Esophagus squamous epithelium (tissue), 4 donors: ENCODE results near the gene MFSD12.

Experiments
- CTCF ChIP-seq, 6 experiments: fragments of 450-650 bp in 4 of 6; fragments of 200-600 bp in 2 of 6; sonication (generic) in 2 of 6; IDR thresholded peaks; one replicate each; pipeline ENCODE4 v1.5.1; 2016 to 2019; ENCODE audit warnings: antibody characterized with exemption in 6 of 6, mild to moderate bottlenecking in 4 of 6, moderate library complexity in 4 of 6
- POLR2A ChIP-seq, 4 donors: fragments of 450-650 bp; IDR thresholded peaks; one replicate each; pipeline ENCODE4 v1.6.1; 2017; ENCODE audit warnings: antibody characterized with exemption in 4 of 4, mild to moderate bottlenecking in 4 of 4, moderate library complexity in 3 of 4

DNA sequence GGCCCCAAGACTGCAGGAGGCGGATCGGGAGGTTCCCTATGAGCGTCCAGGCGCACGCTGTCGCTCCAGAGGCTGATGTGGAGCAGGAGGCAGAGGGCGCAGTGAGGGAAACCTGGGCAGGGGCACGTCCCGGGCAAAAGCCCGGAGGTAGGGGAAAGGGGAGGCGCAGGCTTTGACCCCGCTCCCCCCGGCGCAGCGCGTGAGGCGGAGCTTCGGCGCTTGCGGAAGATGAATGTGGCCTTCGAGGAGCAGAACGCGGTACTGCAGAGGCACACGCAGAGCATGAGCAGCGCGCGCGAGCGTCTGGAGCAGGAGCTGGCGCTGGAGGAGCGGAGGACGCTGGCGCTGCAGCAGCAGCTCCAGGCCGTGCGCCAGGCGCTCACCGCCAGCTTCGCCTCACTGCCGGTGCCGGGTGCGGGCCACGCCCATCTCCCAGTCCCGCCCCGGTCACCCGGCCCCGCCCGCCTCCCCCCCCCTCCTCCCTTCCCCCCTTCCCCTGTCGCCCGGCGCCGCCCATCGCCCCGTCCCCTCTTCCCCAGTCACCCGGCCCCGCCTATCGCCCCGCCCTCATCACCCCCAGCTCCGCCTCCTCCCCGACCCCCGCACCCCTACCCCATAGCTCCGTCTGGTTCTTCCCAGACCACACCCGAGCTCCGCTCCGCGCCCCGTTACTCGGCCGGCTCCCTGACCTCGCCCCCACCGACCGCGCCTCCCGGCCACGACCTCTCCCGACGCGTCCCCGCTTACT, 19.5 kb upstream of the MFSD12 start:
- no peak for TF ChIP-seq CTCF (IDR thresholded peaks at IDR 0.05)
- TF ChIP-seq POLR2A (IDR thresholded peaks at IDR 0.05): peak in 1 of 4 donors; percentile 20
